Neutrophil (primary cell): Measurements from ENCODE around the gene MRPL18.
"Not testable (repeated sequence)": the region's sequence is repeated elsewhere in the genome, so short reads cannot be mapped to it uniquely, and the experiment has no call there.

ENCODE experiments used
- H3K27ac ChIP-seq: fragments of 200-600 bp; sonication (generic); 2 replicates; pipeline ENCODE4 v1.5.1; 2016; ENCODE audit warnings: mild to moderate bottlenecking, moderate library complexity
- H3K27me3 ChIP-seq: fragments of 200-600 bp; sonication (generic); 2 replicates; pipeline ENCODE4 v1.6.0; 2016; ENCODE audit warnings: mild to moderate bottlenecking
- H3K36me3 ChIP-seq: fragments of 200-600 bp; sonication (generic); 2 replicates; pipeline ENCODE4 v1.5.1; 2017
- H3K4me1 ChIP-seq, 2 experiments: fragments of 200-600 bp in 1 of 2; sonication (generic) in 1 of 2; 1 replicate in 1 of 2; 2 replicates in 1 of 2; pipeline versions ENCODE4 v1.5.1 to v1.6.1; 2013 to 2016; ENCODE audit warnings: low read depth in 1 of 2, low read length in 1 of 2, mild to moderate bottlenecking in 1 of 2, moderate library complexity in 1 of 2; ENCODE audit not compliant: control insufficient read depth in 1 of 2, insufficient read depth in 1 of 2
- H3K4me3 ChIP-seq, 2 experiments: fragments of 200-600 bp in 1 of 2; sonication (generic) in 1 of 2; 1 replicate in 1 of 2; 2 replicates in 1 of 2; pipeline ENCODE4 v1.5.1; 2013 to 2016; ENCODE audit warnings: low read depth in 1 of 2, low read length in 1 of 2, mild to moderate bottlenecking in 1 of 2, moderate library complexity in 1 of 2
- H3K9me3 ChIP-seq: fragments of 200-600 bp; sonication (generic); 2 replicates; pipeline ENCODE4 v1.5.1; 2016
- CTCF ChIP-seq: fragments of 200-600 bp; sonication (generic); IDR thresholded peaks from 2 replicates; pipeline ENCODE4 v1.5.1; 2016; ENCODE audit warnings: antibody characterized with exemption

Gene MRPL18

GRCh38 chr6:159778542-159779103 lies 11.6 kb upstream of the MRPL18 start:
- Histone ChIP-seq H3K36me3 (peaks cover 67% of the 10 kb centered on the region), H3K4me1 (no peaks in the 10 kb centered on the region), H3K9me3 (no peaks in the 10 kb centered on the region), H3K27ac (no peak overlapping the region), H3K4me3 (no peak overlapping the region), H3K27me3 (no peaks in the 10 kb centered on the region)
- no peak for TF ChIP-seq CTCF

GRCh38 chr6:159788276-159788675 lies 2.0 kb upstream of the MRPL18 start:
- Histone ChIP-seq H3K9me3 (no peaks in the 10 kb centered on the region), H3K36me3 (peaks cover 39% of the 10 kb centered on the region), H3K27ac (peak overlapping the region; percentile 91), H3K4me1 (peaks cover 36 to 41% of the 10 kb centered on the region in 2 experiments), H3K4me3 (peak overlapping the region; percentile 85 to 87), H3K27me3 (no peaks in the 10 kb centered on the region)
- no peak for TF ChIP-seq CTCF

GRCh38 chr6:159788753-159789376 lies 1.4 kb upstream of the MRPL18 start:
- H3K27ac ChIP-seq = peak overlapping the region; percentile 91
- peak overlapping the region; percentile 85 to 87 for H3K4me3 ChIP-seq
- H3K4me1 ChIP-seq = peaks cover 36 to 41% of the 10 kb centered on the region in 2 experiments
- no peaks in the 10 kb centered on the region for H3K9me3 ChIP-seq
- H3K36me3 ChIP-seq = peaks cover 37% of the 10 kb centered on the region
- no peaks in the 10 kb centered on the region for H3K27me3 ChIP-seq
- TF ChIP-seq CTCF = no peak

- peak within 1 kb of the TSS; percentile 91 for H3K27ac ChIP-seq
- TF ChIP-seq CTCF = no peak
- peaks cover 36 to 41% of the 10 kb centered on the region in 2 experiments for H3K4me1 ChIP-seq
- no peaks in the 10 kb centered on the region for H3K9me3 ChIP-seq
- H3K4me3 ChIP-seq = peak within 1 kb of the TSS; percentile 85 to 87
- no peaks in the 10 kb centered on the region for H3K27me3 ChIP-seq
- peaks cover 30% of the 10 kb centered on the region for H3K36me3 ChIP-seq
These were observed 704 bp upstream of the MRPL18 start, which contains the start of gene TCP1 for GRCh38 chr6:159789377-159790148. TSS of gene TCP1 (minus strand) at chr6:159789602. CDS start at chr6:159789468, 134 bp downstream.

- Histone ChIP-seq H3K4me3 (peak overlapping the region; percentile 85 to 87), H3K36me3 (peaks cover 21% of the 10 kb centered on the region), H3K4me1 (peaks cover 36 to 41% of the 10 kb centered on the region in 2 experiments), H3K27me3 (no peaks in the 10 kb centered on the region), H3K27ac (peak overlapping the region; percentile 91), H3K9me3 (no peaks in the 10 kb centered on the region)
- no peak for TF ChIP-seq CTCF
These were observed 810 bp downstream of the MRPL18 start for GRCh38 chr6:159790956-159791598.

GRCh38 chr6:159794976-159795375 lies 4.7 kb downstream of the MRPL18 start:
- H3K27ac ChIP-seq, H3K9me3 ChIP-seq, H3K4me3 ChIP-seq, H3K27me3 ChIP-seq: not testable (repeated sequence)
- Histone ChIP-seq H3K36me3 (peaks cover 45% of the 10 kb centered on the region), H3K4me1 (peaks cover 18 to 19% of the 10 kb centered on the region in 2 experiments)
